GM12891 (cell line): ENCODE measurements around the gene COL8A2.
A peak's percentile ranks its signal among the peaks of the same experiment; 100 is the strongest.

Source experiments
- DNase-seq: peaks from one replicate; pipeline ENCODE4 v3.0.0; 2011; ENCODE audit warnings: low spot score; ENCODE audit not compliant: insufficient read length
- FAIRE-seq: peaks from 2 replicates; lab custom pipeline; 2011; peaks lifted over from hg19 to GRCh38; lab: Jason Lieb, UNC
- PAX5 ChIP-seq: IDR thresholded peaks from 2 replicates; pipeline ENCODE4 v1.6.1; 2011; ENCODE audit warnings: low read length, moderate library complexity, mild to moderate bottlenecking; ENCODE audit not compliant: insufficient read depth, severe bottlenecking
- POLR2A ChIP-seq: IDR thresholded peaks from 2 replicates; pipeline ENCODE4 v1.6.1; 2011; ENCODE audit warnings: low read depth, low read length, control low read depth
- POLR2AphosphoS5 ChIP-seq: IDR thresholded peaks from 2 replicates; pipeline ENCODE4 v1.6.1; 2011; ENCODE audit warnings: low read depth, low read length, control low read depth
- POU2F2 ChIP-seq: IDR thresholded peaks from 2 replicates; pipeline ENCODE4 v1.6.1; 2011; ENCODE audit warnings: low read depth, mild to moderate bottlenecking, control low read depth, low read length, moderate library complexity
- SPI1 ChIP-seq: IDR thresholded peaks from 2 replicates; pipeline ENCODE4 v1.6.1; 2011; ENCODE audit warnings: low read depth, low read length, control low read depth
- TAF1 ChIP-seq: IDR thresholded peaks from 2 replicates; pipeline ENCODE4 v1.6.1; 2011; ENCODE audit warnings: low read depth, low read length, control low read depth

COL8A2 gene

GRCh38 chr1:36126797-36127500 lies 1.9 kb upstream of the COL8A2 start:
- FAIRE-seq, result no peak
- no peak for TF ChIP-seq POU2F2
- no peak for TF ChIP-seq POLR2A
- TF ChIP-seq POLR2AphosphoS5, result no peak
- no peak for TF ChIP-seq PAX5
- no peak for TF ChIP-seq TAF1
- TF ChIP-seq SPI1, result no peak
- no peak for DNase-seq

GRCh38 chr1:36126005-36126716 lies 1.1 kb upstream of the COL8A2 start:
- no peak for DNase-seq
- peak; percentile 78 for FAIRE-seq
- TF ChIP-seq POLR2AphosphoS5, result no peak
- TF ChIP-seq POLR2A, result no peak
- TF ChIP-seq POU2F2, result no peak
- TF ChIP-seq TAF1, result no peak
- no peak for TF ChIP-seq PAX5
- TF ChIP-seq SPI1, result no peak

GRCh38 chr1:36124404-36125128 lies 456 bp downstream of the COL8A2 start:
- FAIRE-seq, result no peak

GRCh38 chr1:36123356-36123755 lies 1.7 kb downstream of the COL8A2 start:
- TF ChIP-seq POU2F2, result no peak
- TF ChIP-seq SPI1, result peak; percentile 44; the same call in 1 of the 2 replicates
- no peak for TF ChIP-seq POLR2AphosphoS5
- FAIRE-seq, result peak; percentile 95
- DNase-seq, result peak; percentile 63

More at GRCh38 chr1:36124404-36125128, 456 bp downstream of the COL8A2 start:
- no peak for DNase-seq
- no peak for TF ChIP-seq POLR2A
- TF ChIP-seq SPI1, result no peak
- no peak for TF ChIP-seq POLR2AphosphoS5

GRCh38 chr1:36122062-36123030 lies 2.7 kb downstream of the COL8A2 start:
- TF ChIP-seq PAX5, result no peak
- TF ChIP-seq POU2F2, result no peak
- TF ChIP-seq POLR2AphosphoS5, result no peak
- no peak for TF ChIP-seq SPI1
- TF ChIP-seq POLR2A, result no peak
- TF ChIP-seq TAF1, result no peak
- FAIRE-seq, result peak; percentile 20
- peak; percentile 11 for DNase-seq

GRCh38 chr1:36119456-36119855 lies 5.6 kb downstream of the COL8A2 start:
- FAIRE-seq (no peak), DNase-seq (no peak)
- TF ChIP-seq POU2F2 (no peak), SPI1 (no peak), TAF1 (no peak), POLR2A (no peak)

- no peak for FAIRE-seq
- no peak for TF ChIP-seq SPI1
- no peak for TF ChIP-seq POU2F2
- TF ChIP-seq TAF1, result no peak
- no peak for TF ChIP-seq POLR2A
- TF ChIP-seq PAX5, result no peak
- no peak for TF ChIP-seq POLR2AphosphoS5
Observed at GRCh38 chr1:36118447-36119204, 6.4 kb downstream of the COL8A2 start.

GRCh38 chr1:36116901-36117300 lies 8.1 kb downstream of the COL8A2 start:
- FAIRE-seq (no peak), DNase-seq (no peak)
- TF ChIP-seq PAX5, result no peak

More at GRCh38 chr1:36118447-36119204, 6.4 kb downstream of the COL8A2 start:
- DNase-seq, result no peak
